SK-N-SH (cell line): ENCODE results near the gene STT3B. TPM values are rescaled to one million over a fixed set of nuclear protein-coding genes. Genes with fewer than 3 reads are reported as not detected.

Experiments
- CTCF ChIA-PET: fragments of 300-600, 350-600 bp; formaldehyde crosslinking; extraction: SDS; loops from one replicate; lab custom pipeline; 2021; lab: Yijun Ruan, JAX
- POLR2A ChIA-PET: fragments of 350-600 bp; sonication (Branson Sonifier 250); formaldehyde crosslinking; extraction: SDS; loops from one replicate; lab custom pipeline; 2020; ENCODE audit warnings: antibody characterized with exemption, inconsistent platforms; lab: Yijun Ruan, JAX
- DNase-seq: peaks from one replicate; pipeline ENCODE4 v3.0.0; 2012
- H2AFZ ChIP-seq: fragments of 200-600 bp; sonication (generic); 2 replicates; pipeline ENCODE4 v1.8.1; 2016; ENCODE audit warnings: antibody characterized with exemption, mild to moderate bottlenecking, low read depth
- H3F3A ChIP-seq: fragments of 200-600 bp; sonication (generic); replicated peaks from 2 replicates; pipeline ENCODE3; 2016; ENCODE audit warnings: antibody characterized with exemption, mild to moderate bottlenecking; ENCODE audit not compliant: insufficient read depth
- H3K27ac ChIP-seq, 2 experiments: fragments of 200-500 bp in 1 of 2; fragments of 200-600 bp in 1 of 2; sonication (Bioruptor generic) in 1 of 2; sonication (generic), shearing (Covaris generic) in 1 of 2; 2 replicates each; pipeline versions ENCODE4 v1.5.1 to v1.6.1; 2014 to 2016; ENCODE audit warnings: low read depth in 2 of 2, inconsistent platforms in 1 of 2, low read length in 1 of 2, mild to moderate bottlenecking in 1 of 2, mixed read lengths in 1 of 2
- H3K27me3 ChIP-seq: fragments of 200-600 bp; sonication (generic), shearing (Covaris generic); 2 replicates; pipeline ENCODE4 v1.6.1; 2016; ENCODE audit warnings: mixed run types; ENCODE audit not compliant: insufficient read depth
- H3K36me3 ChIP-seq, 2 experiments: fragments of 200-500 bp in 1 of 2; fragments of 200-600 bp in 1 of 2; sonication (Bioruptor generic) in 1 of 2; sonication (generic) in 1 of 2; replicated peaks in 1 of 2; 2 replicates each; pipeline versions ENCODE3 to v1.5.1; 2014 to 2016; ENCODE audit warnings: low read length in 1 of 2, mild to moderate bottlenecking in 1 of 2; ENCODE audit not compliant: insufficient read depth in 2 of 2, control insufficient read depth in 1 of 2
- H3K4me1 ChIP-seq, 2 experiments: fragments of 200-500 bp in 1 of 2; fragments of 200-600 bp in 1 of 2; sonication (Bioruptor generic) in 1 of 2; sonication (generic), shearing (Covaris generic) in 1 of 2; 2 replicates each; pipeline versions ENCODE4 v1.5.1 to v1.6.1; 2014 to 2016; ENCODE audit warnings: low read depth in 1 of 2, low read length in 1 of 2, mixed run types in 1 of 2; ENCODE audit not compliant: insufficient read depth in 2 of 2, control insufficient read depth in 1 of 2
- H3K4me2 ChIP-seq: fragments of 200-600 bp; sonication (generic), shearing (Covaris generic); 2 replicates; pipeline ENCODE4 v1.6.1; 2017; ENCODE audit warnings: mixed run types
- H3K4me3 ChIP-seq, 2 experiments: fragments of 200-500 bp in 1 of 2; fragments of 200-600 bp in 1 of 2; sonication (Bioruptor generic) in 1 of 2; sonication (generic), shearing (Covaris generic) in 1 of 2; 2 replicates each; pipeline versions ENCODE4 v1.5.1 to v1.8.1; 2014 to 2016; ENCODE audit warnings: low read depth in 2 of 2, inconsistent platforms in 1 of 2, low read length in 1 of 2, mild to moderate bottlenecking in 1 of 2, mixed read lengths in 1 of 2, moderate library complexity in 1 of 2
- H3K79me2 ChIP-seq: fragments of 200-600 bp; sonication (generic); 2 replicates; pipeline ENCODE4 v1.8.1; 2017; ENCODE audit warnings: mild to moderate bottlenecking; ENCODE audit not compliant: insufficient read depth
- H3K9ac ChIP-seq: fragments of 200-600 bp; sonication (generic); 2 replicates; pipeline ENCODE4 v1.6.1; 2017; ENCODE audit warnings: mixed run types
- H3K9me2 ChIP-seq: fragments of 200-600 bp; sonication (generic); 2 replicates; pipeline ENCODE4 v1.6.1; 2017; ENCODE audit warnings: mixed run types
- H3K9me3 ChIP-seq: fragments of 200-600 bp; sonication (generic); 2 replicates; pipeline ENCODE4 v1.6.1; 2017; ENCODE audit warnings: mixed run types, mild to moderate bottlenecking, moderate library complexity
- H4K20me1 ChIP-seq: fragments of 200-600 bp; sonication (generic); 2 replicates; pipeline ENCODE4 v1.6.1; 2017; ENCODE audit warnings: mild to moderate bottlenecking, mixed run types; ENCODE audit not compliant: insufficient read depth
- EP300 ChIP-seq, 2 experiments: IDR thresholded peaks; 2 replicates each; pipeline versions ENCODE4 v1.4.0 to v1.6.1; 2012; ENCODE audit warnings: borderline replicate concordance in 1 of 2, low read depth in 1 of 2, low read length in 1 of 2
- EZH2phosphoT487 ChIP-seq: fragments of 200-600 bp; sonication (generic); IDR thresholded peaks from 2 replicates; pipeline ENCODE4 v1.6.1; 2017; ENCODE audit warnings: low read depth, mixed run types, mild to moderate bottlenecking, antibody characterized with exemption, moderate library complexity, borderline replicate concordance
- FOXM1 ChIP-seq: IDR thresholded peaks from 2 replicates; pipeline ENCODE4 v1.4.0; 2012; ENCODE audit warnings: low read depth, mild to moderate bottlenecking
- GATA2 ChIP-seq: sonication (generic); formaldehyde crosslinking; IDR thresholded peaks from 2 replicates; pipeline ENCODE4 v1.5.0; 2020; ENCODE audit warnings: mild to moderate bottlenecking, missing genetic modification reagents
- MAX ChIP-seq: IDR thresholded peaks from 2 replicates; pipeline ENCODE4 v1.4.0; 2012; ENCODE audit warnings: low read depth
- RAD21 ChIP-seq: IDR thresholded peaks from 2 replicates; pipeline ENCODE4 v1.6.1; 2012; ENCODE audit warnings: mild to moderate bottlenecking, low read length
- RCOR1 ChIP-seq: fragments of 150-350 bp; IDR thresholded peaks from 2 replicates; pipeline ENCODE4 v1.6.1; 2017; ENCODE audit warnings: antibody characterized with exemption, low read length
- RFX5 ChIP-seq: IDR thresholded peaks from 2 replicates; pipeline ENCODE4 v1.6.1; 2012; ENCODE audit warnings: mild to moderate bottlenecking, improper control_type of control experiment, low read length
- SIN3A ChIP-seq: IDR thresholded peaks from 2 replicates; pipeline ENCODE4 v1.6.1; 2012; ENCODE audit warnings: low read depth, mild to moderate bottlenecking, low read length, moderate library complexity, borderline replicate concordance
- TCF12 ChIP-seq: IDR thresholded peaks from 2 replicates; pipeline ENCODE4 v1.4.0; 2012
- TEAD4 ChIP-seq: IDR thresholded peaks from 2 replicates; pipeline ENCODE4 v1.4.0; 2012; ENCODE audit warnings: mild to moderate bottlenecking, borderline replicate concordance; ENCODE audit not compliant: insufficient read depth
- WGBS: methylation state at CpG from one replicate; pipeline ENCODE4 v1.1.6; 2017; ENCODE audit warnings: low lambda C conversion rate; 5-methylcytosine and 5-hydroxymethylcytosine counted together
- polyA plus RNA-seq, 3 experiments: library from polyadenylated mRNA; depleted of rRNA; stranded (reverse); fragments of >200 nt; gene quantifications; 2 replicates each; pipeline ENCODE4 v1.2.3, GENCODE V29; 2012
- TF ChIP-seq, protein P1 (sequence below): IDR thresholded peaks from 2 replicates; pipeline ENCODE4 v1.4.0; 2012; ENCODE audit warnings: low read depth, borderline replicate concordance
- TF ChIP-seq, protein P2 (sequence below): fragments of 200-600 bp; sonication (generic); IDR thresholded peaks from 2 replicates; pipeline ENCODE4 v1.6.1; 2017; ENCODE audit warnings: antibody characterized with exemption, mild to moderate bottlenecking, moderate library complexity

The STT3B gene
- polyA plus RNA-seq, 1 of the 3 experiments (the other 2 are of a cell fraction) = 27.9 TPM

DNA sequence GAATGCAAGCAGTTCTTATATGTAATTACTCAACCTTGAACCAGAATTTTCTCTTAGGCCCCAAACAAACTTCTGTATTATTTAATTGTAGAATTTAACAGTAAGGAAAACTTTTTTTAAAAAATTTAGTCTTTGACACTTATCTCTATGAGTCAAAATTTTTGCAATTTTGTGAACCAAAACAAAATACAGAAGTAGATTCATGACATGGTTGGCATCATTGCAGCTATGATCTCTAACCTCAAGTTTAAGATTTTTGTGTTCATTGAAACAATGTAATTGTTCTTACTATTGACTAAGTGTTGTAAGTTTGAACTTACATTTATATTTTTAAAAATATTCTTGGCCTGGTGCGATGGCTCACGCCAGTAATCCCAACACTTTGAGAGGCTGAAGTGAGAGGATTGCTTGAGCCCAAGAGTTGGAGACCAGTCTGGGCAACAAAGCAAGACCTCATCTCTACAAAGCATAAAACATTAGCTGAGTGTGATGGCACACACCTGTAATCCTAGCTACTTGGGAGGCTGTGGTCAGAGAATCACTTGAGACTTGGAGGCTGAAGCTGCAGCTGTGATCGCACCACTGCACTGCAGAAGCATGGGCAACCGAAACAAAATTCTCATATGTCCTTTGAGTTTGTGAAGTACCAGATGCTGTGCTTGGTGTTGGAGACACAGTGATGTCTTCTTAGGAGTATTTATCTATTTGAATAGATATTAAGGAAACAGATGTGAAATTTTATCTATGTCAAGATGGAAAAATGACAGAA is 39.7 kb downstream of the STT3B start (continued):
- TF ChIP-seq, protein P1, sequence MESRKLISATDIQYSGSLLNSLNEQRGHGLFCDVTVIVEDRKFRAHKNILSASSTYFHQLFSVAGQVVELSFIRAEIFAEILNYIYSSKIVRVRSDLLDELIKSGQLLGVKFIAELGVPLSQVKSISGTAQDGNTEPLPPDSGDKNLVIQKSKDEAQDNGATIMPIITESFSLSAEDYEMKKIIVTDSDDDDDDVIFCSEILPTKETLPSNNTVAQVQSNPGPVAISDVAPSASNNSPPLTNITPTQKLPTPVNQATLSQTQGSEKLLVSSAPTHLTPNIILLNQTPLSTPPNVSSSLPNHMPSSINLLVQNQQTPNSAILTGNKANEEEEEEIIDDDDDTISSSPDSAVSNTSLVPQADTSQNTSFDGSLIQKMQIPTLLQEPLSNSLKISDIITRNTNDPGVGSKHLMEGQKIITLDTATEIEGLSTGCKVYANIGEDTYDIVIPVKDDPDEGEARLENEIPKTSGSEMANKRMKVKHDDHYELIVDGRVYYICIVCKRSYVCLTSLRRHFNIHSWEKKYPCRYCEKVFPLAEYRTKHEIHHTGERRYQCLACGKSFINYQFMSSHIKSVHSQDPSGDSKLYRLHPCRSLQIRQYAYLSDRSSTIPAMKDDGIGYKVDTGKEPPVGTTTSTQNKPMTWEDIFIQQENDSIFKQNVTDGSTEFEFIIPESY = no peak
- TF ChIP-seq RAD21 = no peak
- TF ChIP-seq TCF12 = no peak
- TF ChIP-seq FOXM1 = no peak
- no peak for TF ChIP-seq EZH2phosphoT487
- no peak for TF ChIP-seq TEAD4
- no peak for TF ChIP-seq EP300 (IDR thresholded peaks at IDR 0.05; ENCODE audit: borderline replicate concordance in 1 of 2, low read depth in 1 of 2, low read length in 1 of 2)
- TF ChIP-seq RFX5 = no peak
- TF ChIP-seq SIN3A = no peak

DNA sequence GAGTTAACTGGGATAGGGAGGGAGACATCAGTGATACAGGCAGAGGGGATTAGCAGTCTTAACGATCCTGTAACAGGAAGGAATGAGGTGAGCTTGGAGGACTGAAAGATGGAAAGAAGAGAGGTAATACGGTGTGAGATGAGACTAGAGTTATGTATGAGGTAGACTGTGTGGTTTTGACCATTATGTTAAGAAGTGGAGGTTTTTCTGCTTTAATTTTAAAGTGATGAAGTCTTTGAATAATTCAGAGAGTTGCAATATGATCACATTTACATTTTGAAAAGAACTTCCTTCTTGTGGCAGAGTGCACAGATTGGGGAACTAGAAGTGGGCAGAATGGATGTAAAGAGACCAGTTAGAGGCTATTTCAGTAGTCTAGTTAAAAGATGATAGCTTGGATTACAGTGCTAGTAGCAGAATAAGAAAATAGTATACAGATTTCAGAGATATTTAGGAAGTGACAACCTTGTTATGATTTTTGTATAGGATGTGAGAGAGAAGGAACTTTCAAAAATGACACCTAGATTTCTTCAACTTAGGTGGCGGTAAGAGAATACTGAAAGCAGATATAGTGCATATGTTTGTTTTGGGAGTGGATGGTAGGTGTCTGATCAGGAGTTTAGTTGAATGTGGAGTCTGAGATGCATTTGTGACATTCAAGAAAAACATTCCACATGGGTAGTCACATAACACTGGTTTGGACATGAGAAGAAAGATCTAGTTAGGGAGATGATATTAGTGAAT is 40.5 kb downstream of the STT3B start:
- Histone ChIP-seq H3K9me2 (no peaks in the 10 kb centered on the region), H3K79me2 (peaks cover 92% of the 10 kb centered on the region), H3K4me3 (no peak overlapping the region), H3F3A (no peaks in the 10 kb centered on the region), H3K9ac (no peak overlapping the region), H2AFZ (no peak overlapping the region), H3K9me3 (no peaks in the 10 kb centered on the region)
- CTCF ChIA-PET = interaction anchor here (1.1 kb wide), 1 partner anchor 22 kb away, joined by 3 read pairs; no protein-coding TSS in a partner anchor
- POLR2A ChIA-PET = no interaction called here
- TF ChIP-seq GATA2 (CRISPR knock-in tag) = no peak
- TF ChIP-seq MAX = no peak
- TF ChIP-seq, protein P2, sequence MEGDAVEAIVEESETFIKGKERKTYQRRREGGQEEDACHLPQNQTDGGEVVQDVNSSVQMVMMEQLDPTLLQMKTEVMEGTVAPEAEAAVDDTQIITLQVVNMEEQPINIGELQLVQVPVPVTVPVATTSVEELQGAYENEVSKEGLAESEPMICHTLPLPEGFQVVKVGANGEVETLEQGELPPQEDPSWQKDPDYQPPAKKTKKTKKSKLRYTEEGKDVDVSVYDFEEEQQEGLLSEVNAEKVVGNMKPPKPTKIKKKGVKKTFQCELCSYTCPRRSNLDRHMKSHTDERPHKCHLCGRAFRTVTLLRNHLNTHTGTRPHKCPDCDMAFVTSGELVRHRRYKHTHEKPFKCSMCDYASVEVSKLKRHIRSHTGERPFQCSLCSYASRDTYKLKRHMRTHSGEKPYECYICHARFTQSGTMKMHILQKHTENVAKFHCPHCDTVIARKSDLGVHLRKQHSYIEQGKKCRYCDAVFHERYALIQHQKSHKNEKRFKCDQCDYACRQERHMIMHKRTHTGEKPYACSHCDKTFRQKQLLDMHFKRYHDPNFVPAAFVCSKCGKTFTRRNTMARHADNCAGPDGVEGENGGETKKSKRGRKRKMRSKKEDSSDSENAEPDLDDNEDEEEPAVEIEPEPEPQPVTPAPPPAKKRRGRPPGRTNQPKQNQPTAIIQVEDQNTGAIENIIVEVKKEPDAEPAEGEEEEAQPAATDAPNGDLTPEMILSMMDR = no peak
- TF ChIP-seq RFX5 = no peak
- no peak for TF ChIP-seq RCOR1
- TF ChIP-seq, all 33 proteins: peak for 0
- H3K4me2 ChIP-seq = no peak overlapping the region
- DNase-seq = no peak
- H4K20me1 ChIP-seq = peaks cover 53% of the 10 kb centered on the region
- WGBS = 95% methylated on average over 3 of the region's 3 CpGs
- H3K27ac ChIP-seq = no peak overlapping the region
- no peaks in the 10 kb centered on the region; a peak in 2 of 4 replicates for H3K4me1 ChIP-seq
- H3K36me3 ChIP-seq = peaks cover 4 to 6% of the 10 kb centered on the region in 2 experiments
- H3K27me3 ChIP-seq = no peaks in the 10 kb centered on the region
